ENCODE results near the gene PRKACG.

The PRKACG gene

DNA sequence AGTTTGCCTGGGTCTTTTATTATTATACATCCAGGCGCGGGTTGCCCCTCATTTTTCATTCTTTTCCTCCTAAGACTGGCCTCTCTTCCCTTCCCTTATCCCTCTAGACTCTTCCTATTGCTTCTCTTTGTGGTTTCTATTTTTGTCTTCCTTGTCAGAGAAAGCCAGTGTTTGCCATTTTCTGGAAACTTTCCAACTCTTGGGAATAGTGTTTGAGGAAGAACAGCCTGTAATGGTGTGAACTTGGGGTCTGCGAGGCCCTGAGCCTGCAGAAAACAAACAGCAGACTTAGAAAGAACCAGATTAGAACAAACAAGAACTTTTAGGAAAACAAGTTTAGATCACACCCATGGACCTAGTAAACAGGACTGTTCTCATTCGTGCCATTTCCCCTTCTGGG, 15.5 kb downstream of the PRKACG start:
- Histone ChIP-seq H3K4me3 (ENCODE audit: low read length, poor library complexity, severe bottlenecking) (no peak overlapping the region), H3F3A (ENCODE audit: low read depth) (no peaks in the 10 kb centered on the region), H3K4me1 (ENCODE audit: insufficient read depth, low read length, poor library complexity, severe bottlenecking) (peaks cover 28% of the 10 kb centered on the region), H3K9me2 (replicated peaks; ENCODE audit: low read depth, low read length) (no peaks in the 10 kb centered on the region), H3K27me3 (ENCODE audit: insufficient read depth, low read length, poor library complexity, severe bottlenecking) (no peaks in the 10 kb centered on the region), H2AFZ (ENCODE audit: low read length) (no peak overlapping the region), H3K9ac (ENCODE audit: low read depth, low read length, poor library complexity, severe bottlenecking) (no peak overlapping the region), H4K20me1 (ENCODE audit: insufficient read depth, low read length, poor library complexity, severe bottlenecking) (no peaks in the 10 kb centered on the region), H3K36me3 (ENCODE audit: insufficient read depth, low read length) (no peaks in the 10 kb centered on the region), H3K9me3 (ENCODE audit: insufficient read depth, low read depth, low read length) (no peaks in the 10 kb centered on the region), H3K4me2 (ENCODE audit: low read depth, low read length, poor library complexity, severe bottlenecking) (peak overlapping the region; percentile 9), H3K79me2 (ENCODE audit: insufficient read depth, low read length) (no peaks in the 10 kb centered on the region)
- TF ChIP-seq, protein P1, sequence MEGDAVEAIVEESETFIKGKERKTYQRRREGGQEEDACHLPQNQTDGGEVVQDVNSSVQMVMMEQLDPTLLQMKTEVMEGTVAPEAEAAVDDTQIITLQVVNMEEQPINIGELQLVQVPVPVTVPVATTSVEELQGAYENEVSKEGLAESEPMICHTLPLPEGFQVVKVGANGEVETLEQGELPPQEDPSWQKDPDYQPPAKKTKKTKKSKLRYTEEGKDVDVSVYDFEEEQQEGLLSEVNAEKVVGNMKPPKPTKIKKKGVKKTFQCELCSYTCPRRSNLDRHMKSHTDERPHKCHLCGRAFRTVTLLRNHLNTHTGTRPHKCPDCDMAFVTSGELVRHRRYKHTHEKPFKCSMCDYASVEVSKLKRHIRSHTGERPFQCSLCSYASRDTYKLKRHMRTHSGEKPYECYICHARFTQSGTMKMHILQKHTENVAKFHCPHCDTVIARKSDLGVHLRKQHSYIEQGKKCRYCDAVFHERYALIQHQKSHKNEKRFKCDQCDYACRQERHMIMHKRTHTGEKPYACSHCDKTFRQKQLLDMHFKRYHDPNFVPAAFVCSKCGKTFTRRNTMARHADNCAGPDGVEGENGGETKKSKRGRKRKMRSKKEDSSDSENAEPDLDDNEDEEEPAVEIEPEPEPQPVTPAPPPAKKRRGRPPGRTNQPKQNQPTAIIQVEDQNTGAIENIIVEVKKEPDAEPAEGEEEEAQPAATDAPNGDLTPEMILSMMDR (conservative IDR thresholded peaks at IDR 0.05; ENCODE audit: low read length), result no peak
- TF ChIP-seq EZH2phosphoT487 (IDR thresholded peaks at IDR 0.05; ENCODE audit: borderline replicate concordance), result no peak

DNA sequence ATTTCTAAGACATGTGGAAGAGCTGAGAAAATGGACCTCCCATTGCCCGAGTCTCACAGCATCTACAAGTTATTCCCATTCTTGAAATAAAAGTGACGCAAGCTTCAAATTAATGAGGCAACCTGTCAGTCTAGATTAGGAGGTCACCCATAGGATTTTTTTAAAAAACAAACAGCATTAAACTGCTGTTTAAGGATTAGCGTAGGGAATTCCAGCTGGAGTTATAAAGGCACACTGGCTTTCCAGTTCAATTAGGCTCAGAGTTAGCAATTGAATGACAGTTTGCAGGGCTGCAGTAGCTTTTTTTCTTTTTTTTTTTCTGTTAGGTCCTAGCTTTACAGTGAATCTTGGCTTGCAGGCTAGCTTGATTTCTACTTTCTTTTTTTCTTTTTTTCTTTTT, 16.2 kb downstream of the PRKACG start:
- TF ChIP-seq EZH2phosphoT487 (IDR thresholded peaks at IDR 0.05; ENCODE audit: borderline replicate concordance), result no peak
- TF ChIP-seq, protein P1 (conservative IDR thresholded peaks at IDR 0.05; ENCODE audit: low read length), result no peak
- no peak overlapping the region for H3K4me2 ChIP-seq (ENCODE audit: low read depth, low read length, poor library complexity, severe bottlenecking)

DNA sequence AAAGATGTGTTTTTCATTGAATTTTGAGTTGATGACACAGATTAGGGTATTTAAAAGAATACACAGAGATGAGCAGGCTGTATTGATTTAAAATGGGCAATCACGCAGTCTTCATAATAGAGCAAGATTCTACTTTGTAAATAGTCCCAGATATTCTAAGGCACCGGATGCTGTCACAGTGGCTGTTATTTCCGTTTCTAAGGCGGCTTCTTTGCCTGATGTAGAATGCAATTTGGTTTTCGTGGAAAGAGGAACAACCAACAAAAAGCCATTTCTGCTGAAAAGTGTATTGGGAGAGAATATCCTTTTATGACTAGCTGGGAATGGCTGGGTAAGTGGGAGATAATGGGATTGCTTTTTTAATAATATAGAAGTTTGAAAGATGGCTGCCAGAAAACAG, 17.5 kb downstream of the PRKACG start:
- no peaks in the 10 kb centered on the region for H4K20me1 ChIP-seq (ENCODE audit: insufficient read depth, low read length, poor library complexity, severe bottlenecking)
- no peaks in the 10 kb centered on the region for H3K36me3 ChIP-seq (ENCODE audit: insufficient read depth, low read length)
- no peak overlapping the region for H3K9ac ChIP-seq (ENCODE audit: low read depth, low read length, poor library complexity, severe bottlenecking)
- no peaks in the 10 kb centered on the region for H3F3A ChIP-seq (ENCODE audit: low read depth)
- no peak overlapping the region for H2AFZ ChIP-seq (ENCODE audit: low read length)
- H3K27me3 ChIP-seq (ENCODE audit: insufficient read depth, low read length, poor library complexity, severe bottlenecking), result no peaks in the 10 kb centered on the region
- H3K4me3 ChIP-seq (ENCODE audit: low read length, poor library complexity, severe bottlenecking), result no peak overlapping the region
- H3K9me3 ChIP-seq (ENCODE audit: insufficient read depth, low read depth, low read length), result no peaks in the 10 kb centered on the region
- peaks cover 28% of the 10 kb centered on the region for H3K4me1 ChIP-seq (ENCODE audit: insufficient read depth, low read length, poor library complexity, severe bottlenecking)
- H3K4me2 ChIP-seq (ENCODE audit: low read depth, low read length, poor library complexity, severe bottlenecking), result no peak overlapping the region
- TF ChIP-seq, protein P1 (conservative IDR thresholded peaks at IDR 0.05; ENCODE audit: low read length), result no peak
- no peak for TF ChIP-seq EZH2phosphoT487 (IDR thresholded peaks at IDR 0.05; ENCODE audit: borderline replicate concordance)
- H3K9me2 ChIP-seq (replicated peaks; ENCODE audit: low read depth, low read length), result no peaks in the 10 kb centered on the region
- H3K79me2 ChIP-seq (ENCODE audit: insufficient read depth, low read length), result no peaks in the 10 kb centered on the region

More for the DNA sequence above, 16.2 kb downstream of the PRKACG start:
- Histone ChIP-seq H2AFZ (ENCODE audit: low read length) (no peak overlapping the region), H3K27me3 (ENCODE audit: insufficient read depth, low read length, poor library complexity, severe bottlenecking) (no peaks in the 10 kb centered on the region), H3K36me3 (ENCODE audit: insufficient read depth, low read length) (no peaks in the 10 kb centered on the region), H3K9me3 (ENCODE audit: insufficient read depth, low read depth, low read length) (no peaks in the 10 kb centered on the region), H3K9ac (ENCODE audit: low read depth, low read length, poor library complexity, severe bottlenecking) (no peak overlapping the region), H3K4me1 (ENCODE audit: insufficient read depth, low read length, poor library complexity, severe bottlenecking) (peaks cover 28% of the 10 kb centered on the region), H3K4me3 (ENCODE audit: low read length, poor library complexity, severe bottlenecking) (no peak overlapping the region), H4K20me1 (ENCODE audit: insufficient read depth, low read length, poor library complexity, severe bottlenecking) (no peaks in the 10 kb centered on the region), H3K9me2 (replicated peaks; ENCODE audit: low read depth, low read length) (no peaks in the 10 kb centered on the region), H3K79me2 (ENCODE audit: insufficient read depth, low read length) (no peaks in the 10 kb centered on the region), H3F3A (ENCODE audit: low read depth) (no peaks in the 10 kb centered on the region)
